A549 (cell line): ENCODE results near the gene PDHA2. TPM values are rescaled to one million over a fixed set of nuclear protein-coding genes. Genes with fewer than 3 reads are reported as not detected.
"Not testable (repeated sequence)": the region's sequence is repeated elsewhere in the genome, so short reads cannot be mapped to it uniquely, and the experiment has no call there.

Experiments used
- ATAC-seq, 2 experiments: fragments of 200-7000 bp in 1 of 2; fragments of >200 bp in 1 of 2; cut with Nextera tagmentation in 1 of 2; cut with Tn5 transposase in 1 of 2; 3 replicates each; pipeline versions ENCODE4 v1.8.0 to v1.9.1; 2018 to 2020; ENCODE audit warnings: mild to moderate bottlenecking in 1 of 2, moderate library complexity in 1 of 2
- CTCF ChIA-PET: fragments of 300-600 bp; sonication (Branson Sonifier 250); formaldehyde crosslinking; extraction: SDS; loops from one replicate; lab custom pipeline; 2021; ENCODE audit warnings: antibody characterized with exemption, inconsistent platforms; lab: Yijun Ruan, JAX
- POLR2A ChIA-PET: fragments of 350-600 bp; formaldehyde crosslinking; extraction: SDS; loops from one replicate; lab custom pipeline; 2021; ENCODE audit warnings: antibody characterized with exemption, inconsistent platforms; lab: Yijun Ruan, JAX
- DNase-seq, 2 experiments: peaks; one replicate each; pipeline versions ENCODE4 v3.0.0 to v3.0.0-alpha.2; 2011 to 2016; ENCODE audit warnings: low read depth in 1 of 2, low spot score in 1 of 2
- FAIRE-seq: peaks from 2 replicates; lab custom pipeline; 2011; peaks lifted over from hg19 to GRCh38; lab: Jason Lieb, UNC
- H3K27ac ChIP-seq, 2 experiments: fragments of >200 bp; sonication (Bioruptor Twin); formaldehyde crosslinking; 3 replicates each; pipeline ENCODE4 v1.5.1; 2016 to 2017
- H3K4me1 ChIP-seq: fragments of >200 bp; sonication (Bioruptor Twin); formaldehyde crosslinking; 3 replicates; pipeline ENCODE4 v1.6.1; 2016
- H3K4me2 ChIP-seq: fragments of >200 bp; sonication (Bioruptor Twin); formaldehyde crosslinking; 3 replicates; pipeline ENCODE4 v1.6.1; 2016
- H3K4me3 ChIP-seq: fragments of >200 bp; sonication (Bioruptor Twin); formaldehyde crosslinking; 3 replicates; pipeline ENCODE4 v1.5.1; 2016
- H3K9me3 ChIP-seq: fragments of >200 bp; sonication (Bioruptor Twin); formaldehyde crosslinking; 3 replicates; pipeline ENCODE4 v1.6.1; 2016
- CHD2 ChIP-seq: fragments of 150-350 bp; IDR thresholded peaks from 2 replicates; pipeline ENCODE4 v1.6.1; 2014; ENCODE audit warnings: low read length; ENCODE audit not compliant: partially characterized antibody
- EHF ChIP-seq: fragments of 250-450 bp; sonication (Bioruptor Pico); IDR thresholded peaks from 2 replicates; pipeline ENCODE4 v1.5.0; 2020; ENCODE audit warnings: mild to moderate bottlenecking
- FOSB ChIP-seq: fragments of 250-450 bp; sonication (Bioruptor Pico); IDR thresholded peaks from 2 replicates; pipeline ENCODE4 v1.5.0; 2020; ENCODE audit warnings: mild to moderate bottlenecking, moderate library complexity
- FOSL2 ChIP-seq, 2 experiments: fragments of 450-650 bp in 1 of 2; fragments of >200 bp in 1 of 2; sonication (Bioruptor Twin) in 1 of 2; formaldehyde crosslinking; IDR thresholded peaks; 2 replicates each; pipeline versions ENCODE4 v1.5.0 to v1.6.1; 2016 to 2020; ENCODE audit warnings: mild to moderate bottlenecking in 1 of 2, moderate library complexity in 1 of 2
- FOXS1 ChIP-seq: fragments of 250-450 bp; sonication (Bioruptor Pico); IDR thresholded peaks from 2 replicates; pipeline ENCODE4 v1.5.0; 2020; ENCODE audit warnings: mild to moderate bottlenecking, moderate library complexity
- HOXB13 ChIP-seq: fragments of 250-450 bp; sonication (Bioruptor Pico); IDR thresholded peaks from 2 replicates; pipeline ENCODE4 v1.5.0; 2020; ENCODE audit warnings: low read depth, mild to moderate bottlenecking, moderate library complexity
- HOXB5 ChIP-seq: fragments of 250-450 bp; sonication (Bioruptor Pico); IDR thresholded peaks from 2 replicates; pipeline ENCODE4 v1.5.0; 2020; ENCODE audit warnings: mild to moderate bottlenecking, moderate library complexity
- MAFK ChIP-seq: fragments of 450-650 bp; IDR thresholded peaks from 2 replicates; pipeline ENCODE4 v1.6.1; 2014; ENCODE audit not compliant: partially characterized antibody
- MAZ ChIP-seq: fragments of 150-350 bp; IDR thresholded peaks from 2 replicates; pipeline ENCODE4 v1.6.1; 2014; ENCODE audit warnings: antibody characterized with exemption, low read depth, low read length, borderline replicate concordance
- POLR2A ChIP-seq: IDR thresholded peaks from 2 replicates; pipeline ENCODE4 v1.6.1; 2012; ENCODE audit warnings: mild to moderate bottlenecking, low read length
- POLR2AphosphoS2 ChIP-seq: conservative IDR thresholded peaks from 2 replicates; pipeline ENCODE4 v1.6.1; 2012; ENCODE audit warnings: low read length, improper control_type of control experiment, inconsistent platforms
- RAD21 ChIP-seq, 2 experiments: fragments of >200 bp in 1 of 2; sonication (Bioruptor Twin) in 1 of 2; formaldehyde crosslinking in 1 of 2; IDR thresholded peaks in 1 of 2; conservative IDR thresholded peaks in 1 of 2; 2 replicates in 1 of 2; 3 replicates in 1 of 2; pipeline ENCODE4 v1.6.1; 2012 to 2018; ENCODE audit warnings: inconsistent platforms in 1 of 2
- RARB ChIP-seq: fragments of 250-450 bp; sonication (Bioruptor Pico); IDR thresholded peaks from 2 replicates; pipeline ENCODE4 v1.8.0; 2021; ENCODE audit warnings: mild to moderate bottlenecking, moderate library complexity
- RFX5 ChIP-seq: fragments of 450-650 bp; IDR thresholded peaks from 2 replicates; pipeline ENCODE4 v1.7.1; 2014; ENCODE audit warnings: antibody characterized with exemption, mild to moderate bottlenecking, moderate library complexity
- RNF2 ChIP-seq: fragments of 200-600 bp; sonication (generic); IDR thresholded peaks from 2 replicates; pipeline ENCODE4 v1.6.1; 2016; ENCODE audit warnings: low read depth, mild to moderate bottlenecking, antibody characterized with exemption, moderate library complexity, borderline replicate concordance
- TP53 ChIP-seq: fragments of 250-450 bp; sonication (Bioruptor Pico); IDR thresholded peaks from 2 replicates; pipeline ENCODE4 v1.5.0; 2021; ENCODE audit warnings: mild to moderate bottlenecking, moderate library complexity
- ZFP36 ChIP-seq: fragments of 450-650 bp; IDR thresholded peaks from 2 replicates; pipeline ENCODE4 v1.6.1; 2014; ENCODE audit warnings: borderline replicate concordance; ENCODE audit not compliant: partially characterized antibody
- ZNF302 ChIP-seq: fragments of 250-450 bp; sonication (Bioruptor Pico); IDR thresholded peaks from 2 replicates; pipeline ENCODE4 v1.9.0; 2021; ENCODE audit warnings: inconsistent platforms, mild to moderate bottlenecking, moderate library complexity
- WGBS: methylation state at CpG from one replicate; pipeline ENCODE4 v1.1.6; 2017; ENCODE audit errors: missing lambda C conversion rate; 5-methylcytosine and 5-hydroxymethylcytosine counted together
- polyA plus RNA-seq, 4 experiments: library from polyadenylated mRNA; depleted of rRNA in 3 of 4; stranded (reverse); fragments of >200 nt; fragmentation: RNase III in 1 of 4; extraction: RNeasy Plus Mini Kit Qiagen cat#74134 plus additional on column Dnase treatment in 1 of 4; gene quantifications; 2 replicates in 3 of 4; 3 replicates in 1 of 4; pipeline ENCODE4 v1.2.3, GENCODE V29; 2011 to 2017
- TF ChIP-seq, protein P1 (sequence below): fragments of 250-450 bp; sonication (Bioruptor Pico); IDR thresholded peaks from 2 replicates; pipeline ENCODE4 v1.5.0; 2021; ENCODE audit warnings: mild to moderate bottlenecking, moderate library complexity, borderline replicate concordance
- TF ChIP-seq, protein P2 (sequence below): fragments of 150-350 bp; IDR thresholded peaks from 2 replicates; pipeline ENCODE4 v1.6.1; 2014; ENCODE audit warnings: low read depth, mild to moderate bottlenecking, low read length

PDHA2 gene
- polyA plus RNA-seq, 2 of the 4 experiments (the other 2 are of a cell fraction) = not detected

DNA sequence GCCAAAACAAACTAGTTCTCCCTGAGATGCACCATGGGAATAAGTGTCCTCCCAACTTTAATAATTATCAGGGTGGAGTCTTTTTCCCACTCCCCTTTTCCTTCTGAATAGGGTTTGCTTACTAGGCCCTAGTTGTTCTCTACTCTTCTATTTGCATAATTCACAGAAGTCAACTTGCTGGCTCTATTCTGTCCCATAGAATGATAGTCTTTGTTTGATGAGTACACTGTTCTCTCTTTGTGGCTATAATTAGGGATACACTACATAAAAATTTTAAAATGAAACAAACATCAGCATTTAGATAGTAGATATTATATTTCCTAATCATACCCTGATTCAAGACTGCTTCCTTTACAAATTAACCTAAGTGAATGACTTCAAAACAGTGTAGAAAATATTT, 10.3 kb downstream of the PDHA2 start:
- no peak for FAIRE-seq
- no peak overlapping the region for H3K4me3 ChIP-seq
- no peak for ATAC-seq
- no peak overlapping the region for H3K4me2 ChIP-seq
- ChIA-PET POLR2A (no interaction called here), CTCF (no interaction called here)
- no peak for DNase-seq
- TF ChIP-seq, protein P1, sequence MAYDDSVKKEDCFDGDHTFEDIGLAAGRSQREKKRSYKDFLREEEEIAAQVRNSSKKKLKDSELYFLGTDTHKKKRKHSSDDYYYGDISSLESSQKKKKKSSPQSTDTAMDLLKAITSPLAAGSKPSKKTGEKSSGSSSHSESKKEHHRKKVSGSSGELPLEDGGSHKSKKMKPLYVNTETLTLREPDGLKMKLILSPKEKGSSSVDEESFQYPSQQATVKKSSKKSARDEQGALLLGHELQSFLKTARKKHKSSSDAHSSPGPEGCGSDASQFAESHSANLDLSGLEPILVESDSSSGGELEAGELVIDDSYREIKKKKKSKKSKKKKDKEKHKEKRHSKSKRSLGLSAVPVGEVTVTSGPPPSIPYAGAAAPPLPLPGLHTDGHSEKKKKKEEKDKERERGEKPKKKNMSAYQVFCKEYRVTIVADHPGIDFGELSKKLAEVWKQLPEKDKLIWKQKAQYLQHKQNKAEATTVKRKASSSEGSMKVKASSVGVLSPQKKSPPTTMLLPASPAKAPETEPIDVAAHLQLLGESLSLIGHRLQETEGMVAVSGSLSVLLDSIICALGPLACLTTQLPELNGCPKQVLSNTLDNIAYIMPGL = no peak
- TF ChIP-seq ZFP36 = no peak
- TF ChIP-seq EHF (CRISPR knock-in tag) = no peak
- no peak for TF ChIP-seq FOSB
- TF ChIP-seq RNF2 = no peak
- TF ChIP-seq POLR2AphosphoS2 = no peak
- no peak for TF ChIP-seq POLR2A
- no peak for TF ChIP-seq MAFK
- TF ChIP-seq, protein P2, sequence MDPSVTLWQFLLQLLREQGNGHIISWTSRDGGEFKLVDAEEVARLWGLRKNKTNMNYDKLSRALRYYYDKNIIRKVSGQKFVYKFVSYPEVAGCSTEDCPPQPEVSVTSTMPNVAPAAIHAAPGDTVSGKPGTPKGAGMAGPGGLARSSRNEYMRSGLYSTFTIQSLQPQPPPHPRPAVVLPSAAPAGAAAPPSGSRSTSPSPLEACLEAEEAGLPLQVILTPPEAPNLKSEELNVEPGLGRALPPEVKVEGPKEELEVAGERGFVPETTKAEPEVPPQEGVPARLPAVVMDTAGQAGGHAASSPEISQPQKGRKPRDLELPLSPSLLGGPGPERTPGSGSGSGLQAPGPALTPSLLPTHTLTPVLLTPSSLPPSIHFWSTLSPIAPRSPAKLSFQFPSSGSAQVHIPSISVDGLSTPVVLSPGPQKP = no peak
- no peak for TF ChIP-seq MAZ
- no peak for TF ChIP-seq HOXB13 (CRISPR knock-in tag)
- no peak for TF ChIP-seq TP53 (CRISPR knock-in tag)
- no peak overlapping the region for H3K27ac ChIP-seq
- H3K9me3 ChIP-seq = no peaks in the 10 kb centered on the region
- no peaks in the 10 kb centered on the region for H3K4me1 ChIP-seq

DNA sequence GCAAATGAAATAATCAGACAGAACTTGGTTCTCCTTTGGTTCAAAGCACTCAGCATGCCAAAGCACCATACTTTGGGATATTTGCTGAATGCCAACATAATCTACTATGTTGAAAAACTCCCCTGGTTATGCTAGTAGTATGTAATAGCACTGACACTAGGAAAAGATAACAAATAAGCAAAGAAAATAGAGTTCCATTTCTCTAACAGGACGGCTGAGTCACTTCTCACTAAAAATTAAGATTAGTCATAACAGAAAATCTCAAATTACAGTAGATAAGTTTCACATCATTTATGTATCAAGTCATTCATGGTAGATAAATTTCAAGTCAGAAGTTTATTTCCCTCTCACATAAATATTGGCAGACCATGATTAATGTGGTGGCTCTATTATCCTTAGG, 17.9 kb downstream of the PDHA2 start:
- ChIA-PET CTCF (no interaction called here), POLR2A (no interaction called here)
- whole genome bisulfite sequencing = 3% methylated on average over 1 of the region's 1 CpG
- Histone ChIP-seq H3K27ac (no peak overlapping the region), H3K4me3 (no peak overlapping the region), H3K4me1 (no peaks in the 10 kb centered on the region), H3K4me2 (no peak overlapping the region), H3K9me3 (no peaks in the 10 kb centered on the region)
- TF ChIP-seq, protein P2 = no peak
- no peak for ATAC-seq
- DNase-seq = no peak
- FAIRE-seq = no peak

- Histone ChIP-seq H3K4me3 (no peak overlapping the region), H3K9me3 (no peaks in the 10 kb centered on the region), H3K4me2 (no peak overlapping the region), H3K27ac (no peak overlapping the region), H3K4me1 (no peaks in the 10 kb centered on the region)
- FAIRE-seq (no peak), DNase-seq (peak in 1 of 2 experiments; percentile 6), ATAC-seq (no peak)
- no peak for TF ChIP-seq RAD21 (conservative IDR thresholded peaks at IDR 0.05 in 1 of 2, IDR thresholded peaks at IDR 0.05 in 1 of 2)
- no peak for TF ChIP-seq POLR2AphosphoS2
- no peak for TF ChIP-seq FOXS1 (CRISPR knock-in tag)
- no peak for TF ChIP-seq FOSL2 (IDR thresholded peaks at IDR 0.05)
- no peak for TF ChIP-seq FOSL2 (CRISPR knock-in tag; IDR thresholded peaks at IDR 0.05)
- TF ChIP-seq HOXB13 (CRISPR knock-in tag) = no peak
- no peak for TF ChIP-seq RFX5
- TF ChIP-seq CHD2 = no peak
- no peak for TF ChIP-seq ZNF302 (CRISPR knock-in tag)
- no peak for TF ChIP-seq HOXB5 (CRISPR knock-in tag)
- TF ChIP-seq, protein P2 = no peak
- no peak for TF ChIP-seq RARB (CRISPR knock-in tag)
- ChIA-PET CTCF (no interaction called here), POLR2A (no interaction called here)
Observed at GRCh38 chr4:95867919-95868318, 28.0 kb downstream of the PDHA2 start.

DNA sequence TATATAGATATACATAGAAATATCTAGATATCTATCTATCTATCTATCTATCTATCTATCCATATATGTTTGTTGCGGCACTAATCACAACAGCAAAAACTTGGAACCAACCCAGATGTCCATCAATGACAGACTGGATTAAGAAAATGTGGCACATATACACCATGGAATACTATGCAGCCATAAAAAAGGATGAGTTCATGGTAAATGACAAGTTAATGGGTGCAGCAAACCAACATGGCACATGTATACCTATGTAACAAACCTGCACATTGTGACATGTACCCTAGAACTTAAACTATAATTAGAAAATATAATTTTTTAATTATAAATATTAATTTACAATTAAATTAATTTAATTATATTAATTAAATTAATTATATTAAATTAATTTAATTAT, 29.5 kb downstream of the PDHA2 start:
- H3K4me3 ChIP-seq, H3K9me3 ChIP-seq, H3K4me2 ChIP-seq, CTCF ChIA-PET, DNase-seq, ATAC-seq, FAIRE-seq, H3K27ac ChIP-seq, H3K4me1 ChIP-seq, POLR2A ChIA-PET: not testable (repeated sequence)
- WGBS = 87% methylated on average over 1 of the region's 1 CpG
